Measurements from ENCODE around the gene MACROH2A1. TPM values are rescaled to one million over a fixed set of nuclear protein-coding genes. Genes with fewer than 3 reads are reported as not detected.
A peak's percentile ranks its signal among the peaks of the same experiment; 100 is the strongest.

Gene MACROH2A1
- total and polyA plus RNA-seq, 2 of the 4 experiments (the other 2 are of a cell fraction), result 122 to 126 TPM

- no peak overlapping the region for H2BK15ac ChIP-seq (ENCODE audit: low read depth, low read length)
- H3K36me3 ChIP-seq (ENCODE audit: control insufficient read depth, insufficient read depth, low read length), result peaks cover 64% of the 10 kb centered on the region
- intact Hi-C loops (cut with micrococcal nuclease), result loop anchor here (2.0 kb wide), 1 partner anchor 81 kb away; no protein-coding TSS in a partner anchor
- no peak overlapping the region for H3K18ac ChIP-seq (ENCODE audit: low read depth, low read length)
- no peak overlapping the region for H2BK20ac ChIP-seq (ENCODE audit: low read depth, low read length)
- no peak overlapping the region for H3K56ac ChIP-seq (ENCODE audit: extremely low read depth, insufficient read depth, low read length)
- no peak overlapping the region for H3K14ac ChIP-seq (replicated peaks; ENCODE audit: low read depth, low read length)
- no peak overlapping the region for H2AK9ac ChIP-seq (replicated peaks; ENCODE audit: low read depth, low read length, poor library complexity)
- no peak for ATAC-seq (ENCODE audit: low read depth)
- H4K8ac ChIP-seq (ENCODE audit: low read depth in 2 of 2, low read length in 2 of 2), result no peak overlapping the region
- H3K4me2 ChIP-seq (ENCODE audit: low read depth, low read length), result no peak overlapping the region
- no peak overlapping the region for H4K91ac ChIP-seq (ENCODE audit: insufficient read depth, low read depth, low read length)
- BruUV-seq (replicated peaks), result no TSS peak
- no peak overlapping the region for H3K4me3 ChIP-seq (ENCODE audit: insufficient read depth, low read depth, low read length)
- WGBS, 2 experiments (ENCODE audit: extremely low coverage in 2 of 2, insufficient read length in 1 of 2), result no CpG with 5 or more reads among the region's 5 CpGs
- peaks cover 47 to 92% of the 10 kb centered on the region in 2 experiments for H3K79me1 ChIP-seq (ENCODE audit: low read depth in 1 of 2, low read length in 2 of 2)
- H3K9ac ChIP-seq (ENCODE audit: low read depth, low read length), result no peak overlapping the region
- ChIA-PET POLR2A (ENCODE audit: unreplicated experiment) (no interaction called here), CTCF (no interaction called here)
- H3K4ac ChIP-seq (ENCODE audit: low read depth, low read length), result no peak overlapping the region
- H3K4me1 ChIP-seq (ENCODE audit: control insufficient read depth, insufficient read depth, low read length), result peaks cover 16% of the 10 kb centered on the region
- DNase-seq, result no peak
- H2AFZ ChIP-seq (replicated peaks; ENCODE audit: low read length, poor library complexity), result no peak overlapping the region
- 0 out of 2 replicates have a peak overlapping the region, but pooled peaks have one; percentile 1 for H2AK5ac ChIP-seq (ENCODE audit: low read depth, low read length)
- H3K9me3 ChIP-seq (ENCODE audit: control insufficient read depth, insufficient read depth, low read length), result no peaks in the 10 kb centered on the region
- H4K20me1 ChIP-seq (ENCODE audit: insufficient read depth, low read length), result peaks cover 5% of the 10 kb centered on the region; the same call in 1 of the 2 replicates
- in situ Hi-C loops (cut with MboI; ENCODE audit: low sequenced_read_pairs), result no loop called here
- peaks cover 44% of the 10 kb centered on the region for H3K9me1 ChIP-seq (ENCODE audit: insufficient read depth, low read length)
- TF ChIP-seq CTCF (conservative IDR thresholded peaks at IDR 0.05; ENCODE audit: low read depth, low read length), result no peak
- no peak for TF ChIP-seq RCOR1 (IDR thresholded peaks at IDR 0.05; ENCODE audit: insufficient replicate concordance, low read length)
- TF ChIP-seq FOS (IDR thresholded peaks at IDR 0.05; ENCODE audit: low read depth, low read length), result no peak
- TF ChIP-seq NFE2L2 (IDR thresholded peaks at IDR 0.05; ENCODE audit: low read depth, low read length), result no peak
- no peak for TF ChIP-seq CEBPB (IDR thresholded peaks at IDR 0.05; ENCODE audit: low read depth, low read length)
- no peak for TF ChIP-seq MXI1 (IDR thresholded peaks at IDR 0.05; ENCODE audit: borderline replicate concordance, low read depth, low read length)
- TF ChIP-seq USF2 (IDR thresholded peaks at IDR 0.05; ENCODE audit: low read depth, low read length), result no peak
- no peak for TF ChIP-seq MAZ (IDR thresholded peaks at IDR 0.05; ENCODE audit: borderline replicate concordance, low read depth, low read length)
- no peak overlapping the region for H2BK120ac ChIP-seq (ENCODE audit: low read depth, low read length)
- no peaks in the 10 kb centered on the region for H3K27me3 ChIP-seq (ENCODE audit: control insufficient read depth, insufficient read depth, low read length)
- no peak overlapping the region for H2BK5ac ChIP-seq (ENCODE audit: low read depth, low read length, poor library complexity, severe bottlenecking)
- H3K23ac ChIP-seq (ENCODE audit: low read depth, low read length), result no peak overlapping the region
- dilution Hi-C loops (cut with HindIII; ENCODE audit: low sequenced_read_pairs, unreplicated experiment), result no loop called here
- H3K27ac ChIP-seq (ENCODE audit: insufficient read depth, low read length), result no peak overlapping the region
- H4K5ac ChIP-seq (ENCODE audit: low read depth, low read length), result no peak overlapping the region
Measured at GRCh38 chr5:135345956-135346731, 52.9 kb downstream of the MACROH2A1 start.

Measured in IMR-90 (cell line).